Mesothelial cell of epicardium (in vitro differentiated cells): ENCODE data around the gene DSG1. TPM values are rescaled to one million over a fixed set of nuclear protein-coding genes. Genes with fewer than 3 reads are reported as not detected.

Experiments used
- DNase-seq, 2 experiments: peaks; one replicate each; pipeline ENCODE4 v3.0.0; 2021; ENCODE audit warnings: low spot score in 2 of 2; ENCODE audit not compliant: unreplicated experiment in 2 of 2
- H3K27ac Mint-ChIP-seq: 2 replicates; pipeline ENCODE4 v1.8.0; 2021; ENCODE audit warnings: mixed read lengths
- H3K27me3 Mint-ChIP-seq: 2 replicates; pipeline ENCODE4 v1.8.0; 2021; ENCODE audit warnings: low read depth, mixed read lengths
- H3K36me3 Mint-ChIP-seq: 2 replicates; pipeline ENCODE4 v1.8.0; 2021; ENCODE audit warnings: mixed read lengths
- H3K4me1 Mint-ChIP-seq: 2 replicates; pipeline ENCODE4 v1.8.0; 2021; ENCODE audit warnings: mixed read lengths
- H3K4me3 Mint-ChIP-seq: 2 replicates; pipeline ENCODE4 v1.8.0; 2021; ENCODE audit warnings: mild to moderate bottlenecking, moderate library complexity, mixed read lengths
- H3K9me3 Mint-ChIP-seq: 2 replicates; pipeline ENCODE4 v1.8.0; 2021; ENCODE audit warnings: mixed read lengths
- CTCF ChIP-seq: fragments of 200-600 bp; sonication (generic); IDR thresholded peaks from one replicate; pipeline ENCODE4 v1.5.0; 2021; ENCODE audit warnings: antibody characterized with exemption; ENCODE audit not compliant: unreplicated experiment
- total RNA-seq: library from RNA; stranded (reverse); gene quantifications from 3 replicates; pipeline ENCODE4 v1.2.1, GENCODE V29; 2021

Gene DSG1
- total RNA-seq, 1 donor from 2014 or later, result 0.09 TPM

GRCh38 chr18:31354990-31355389 is 37.0 kb downstream of the DSG1 start:
- H3K9me3 Mint-ChIP-seq, result peaks cover 9% of the 10 kb centered on the region

DNA sequence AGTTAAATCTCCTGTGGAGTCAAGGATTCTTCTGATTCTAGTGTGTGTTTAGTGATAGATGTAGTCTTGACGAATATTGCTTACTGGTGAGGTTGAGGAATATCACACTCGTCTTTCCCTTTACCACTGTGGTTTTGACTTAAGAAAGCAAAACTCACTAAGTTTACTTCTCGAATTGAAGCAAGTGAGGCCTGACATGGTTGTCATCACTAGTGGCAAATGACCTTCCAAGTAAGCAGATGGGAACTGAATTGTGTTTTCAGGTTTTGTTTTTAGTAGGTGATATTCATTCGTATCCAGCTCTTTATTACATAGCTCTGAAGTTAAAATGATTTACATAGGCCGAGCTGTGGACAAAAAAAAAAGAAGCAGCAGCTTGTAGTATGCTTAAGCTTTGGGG is 38.1 kb downstream of the DSG1 start:
- peaks cover 5% of the 10 kb centered on the region for H3K4me1 Mint-ChIP-seq

More at GRCh38 chr18:31354990-31355389, 37.0 kb downstream of the DSG1 start:
- no peak for TF ChIP-seq CTCF
- peaks cover 5% of the 10 kb centered on the region for H3K4me1 Mint-ChIP-seq
- no peaks in the 10 kb centered on the region for H3K36me3 Mint-ChIP-seq
- no peak overlapping the region for H3K4me3 Mint-ChIP-seq
- no peak for DNase-seq
- no peak overlapping the region for H3K27ac Mint-ChIP-seq
- H3K27me3 Mint-ChIP-seq, result no peaks in the 10 kb centered on the region

DNA sequence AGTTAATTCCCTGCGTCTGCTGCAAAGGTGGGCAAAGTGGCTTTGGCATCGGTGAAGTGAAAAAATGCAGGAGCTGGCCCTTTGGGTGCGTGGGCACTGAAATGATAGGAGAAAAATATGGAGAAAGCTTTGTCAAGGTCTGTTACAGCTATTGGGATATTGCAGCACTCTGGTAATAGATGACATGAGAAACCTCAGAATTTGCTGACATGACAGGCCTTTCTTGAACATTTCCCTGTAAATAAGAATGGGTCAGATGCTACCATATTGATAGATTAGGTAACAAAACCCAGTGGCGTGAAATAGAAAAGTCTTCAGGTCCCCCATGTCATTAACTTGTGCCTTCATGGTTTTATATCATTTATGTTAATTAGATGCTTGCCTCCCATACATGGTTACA is 46.2 kb downstream of the DSG1 start:
- DNase-seq, result no peak
- H3K4me3 Mint-ChIP-seq, result no peak overlapping the region
- H3K4me1 Mint-ChIP-seq, result no peaks in the 10 kb centered on the region
- H3K36me3 Mint-ChIP-seq, result no peaks in the 10 kb centered on the region
- H3K27ac Mint-ChIP-seq, result no peak overlapping the region
- peaks cover 9% of the 10 kb centered on the region for H3K9me3 Mint-ChIP-seq
- no peaks in the 10 kb centered on the region for H3K27me3 Mint-ChIP-seq
- no peak for TF ChIP-seq CTCF

More for the DNA sequence above, 38.1 kb downstream of the DSG1 start:
- Mint-ChIP-seq H3K4me3 (no peak overlapping the region), H3K9me3 (peaks cover 9% of the 10 kb centered on the region), H3K27me3 (no peaks in the 10 kb centered on the region), H3K36me3 (no peaks in the 10 kb centered on the region), H3K27ac (no peak overlapping the region)
- TF ChIP-seq CTCF, result no peak
- no peak for DNase-seq

DNA sequence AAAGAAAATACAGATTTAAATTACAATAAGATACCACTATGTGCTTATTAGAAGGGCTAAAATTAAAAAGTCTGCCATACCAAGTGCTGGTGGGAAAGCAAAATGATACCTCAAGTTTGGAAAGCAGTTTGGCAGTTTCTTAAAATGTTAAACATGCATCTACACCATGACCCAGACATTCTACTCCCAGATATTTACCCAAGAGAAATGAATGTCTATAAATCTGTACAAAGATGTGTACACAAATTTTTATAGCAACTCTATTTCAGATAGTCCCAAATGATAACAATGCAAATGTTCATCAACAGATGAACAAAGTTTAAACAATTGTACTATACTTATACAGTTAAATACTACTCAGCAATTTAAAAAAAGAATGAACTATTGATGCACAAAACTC is 51.5 kb downstream of the DSG1 start:
- H3K4me3 Mint-ChIP-seq, result no peak overlapping the region
- TF ChIP-seq CTCF, result no peak

GRCh38 chr18:31371989-31372388 is 54.0 kb downstream of the DSG1 start:
- no peak overlapping the region for H3K4me3 Mint-ChIP-seq
- peaks cover 9% of the 10 kb centered on the region for H3K9me3 Mint-ChIP-seq
- no peaks in the 10 kb centered on the region for H3K36me3 Mint-ChIP-seq
- no peak for DNase-seq
- no peak overlapping the region for H3K27ac Mint-ChIP-seq
- no peak for TF ChIP-seq CTCF
- no peaks in the 10 kb centered on the region for H3K27me3 Mint-ChIP-seq
- H3K4me1 Mint-ChIP-seq, result no peaks in the 10 kb centered on the region

More for the DNA sequence above, 51.5 kb downstream of the DSG1 start:
- DNase-seq, result no peak
- Mint-ChIP-seq H3K4me1 (no peaks in the 10 kb centered on the region), H3K9me3 (peaks cover 9% of the 10 kb centered on the region), H3K27me3 (no peaks in the 10 kb centered on the region), H3K36me3 (no peaks in the 10 kb centered on the region), H3K27ac (no peak overlapping the region)

- H3K4me3 Mint-ChIP-seq, result no peak overlapping the region
- no peaks in the 10 kb centered on the region for H3K27me3 Mint-ChIP-seq
- H3K9me3 Mint-ChIP-seq, result no peaks in the 10 kb centered on the region
- H3K27ac Mint-ChIP-seq, result no peak overlapping the region
- no peak for TF ChIP-seq CTCF
- no peaks in the 10 kb centered on the region for H3K4me1 Mint-ChIP-seq
- no peak for DNase-seq
- no peaks in the 10 kb centered on the region for H3K36me3 Mint-ChIP-seq
Observed at GRCh38 chr18:31373641-31374040, 55.7 kb downstream of the DSG1 start.
